CD4-positive, alpha-beta T cell treated with Interleukin-2 at 100 ng/mL for 4 hours (primary cell): ENCODE data around the gene UIMC1.

Experiments
- DNase-seq: peaks from one replicate; pipeline ENCODE4 v3.0.0-alpha.2; 2020; ENCODE audit warnings: low spot score

Gene UIMC1

DNA sequence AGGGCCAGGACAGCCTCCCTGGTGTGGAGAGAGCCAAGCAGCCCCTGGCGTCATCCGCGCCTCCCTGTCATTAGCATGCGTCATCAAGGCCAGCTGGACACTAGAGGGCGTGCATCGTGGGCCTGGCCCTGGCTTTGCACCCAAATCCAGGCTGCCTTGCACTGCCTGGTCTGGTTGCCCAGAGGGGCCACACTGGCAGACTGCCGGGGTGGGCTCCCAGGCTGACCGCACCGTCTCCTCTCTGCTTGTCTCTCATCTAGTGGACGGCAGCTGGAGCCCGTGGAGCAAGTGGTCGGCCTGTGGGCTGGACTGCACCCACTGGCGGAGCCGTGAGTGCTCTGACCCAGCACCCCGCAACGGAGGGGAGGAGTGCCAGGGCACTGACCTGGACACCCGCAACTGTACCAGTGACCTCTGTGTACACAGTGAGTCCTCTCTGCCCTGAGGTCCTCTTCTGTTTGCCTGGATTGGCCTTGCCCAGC lies 136.4 kb downstream of the UIMC1 start:
- DNase-seq, result no peak

DNA sequence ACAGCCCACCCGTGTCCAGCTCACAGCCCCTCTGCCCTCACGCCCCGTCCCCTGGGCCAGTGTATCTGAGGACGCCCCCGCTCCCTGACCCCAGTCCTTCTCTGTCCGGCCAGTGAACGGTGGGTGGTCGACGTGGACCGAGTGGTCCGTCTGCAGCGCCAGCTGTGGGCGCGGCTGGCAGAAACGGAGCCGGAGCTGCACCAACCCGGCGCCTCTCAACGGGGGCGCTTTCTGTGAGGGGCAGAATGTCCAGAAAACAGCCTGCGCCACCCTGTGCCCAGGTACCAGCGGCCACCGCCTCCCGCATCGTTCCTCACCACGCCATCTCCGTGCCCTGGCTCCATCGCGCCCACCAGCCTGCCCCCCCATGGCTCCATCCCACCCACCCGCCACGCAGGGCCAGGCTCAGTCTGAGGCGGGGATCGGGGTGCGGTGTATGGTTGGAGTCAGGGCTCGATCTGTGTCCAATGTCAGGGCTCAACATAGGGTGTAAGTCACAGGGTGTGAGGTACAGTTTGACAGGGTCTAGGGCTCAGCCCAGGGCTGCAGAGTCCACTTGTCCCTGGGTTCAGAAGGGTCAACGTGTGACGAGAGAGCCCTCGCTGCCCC lies 137.0 kb downstream of the UIMC1 start:
- DNase-seq, result no peak

DNA sequence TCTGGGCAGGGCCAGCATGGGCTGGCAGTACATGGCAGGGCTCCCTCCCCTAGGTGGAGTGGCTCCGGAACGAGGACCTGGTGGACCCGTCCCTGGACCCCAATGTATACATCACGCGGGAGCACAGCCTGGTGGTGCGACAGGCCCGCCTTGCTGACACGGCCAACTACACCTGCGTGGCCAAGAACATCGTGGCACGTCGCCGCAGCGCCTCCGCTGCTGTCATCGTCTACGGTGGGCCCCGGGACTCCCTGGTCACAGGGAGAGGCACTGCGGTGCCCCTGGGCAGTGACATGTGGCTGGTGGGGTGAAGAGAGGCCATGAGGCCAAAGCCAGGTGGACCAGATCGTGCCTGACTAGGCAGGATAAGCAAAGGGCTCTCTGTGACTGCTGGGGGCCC lies 137.8 kb downstream of the UIMC1 start:
- DNase-seq, result no peak

DNA sequence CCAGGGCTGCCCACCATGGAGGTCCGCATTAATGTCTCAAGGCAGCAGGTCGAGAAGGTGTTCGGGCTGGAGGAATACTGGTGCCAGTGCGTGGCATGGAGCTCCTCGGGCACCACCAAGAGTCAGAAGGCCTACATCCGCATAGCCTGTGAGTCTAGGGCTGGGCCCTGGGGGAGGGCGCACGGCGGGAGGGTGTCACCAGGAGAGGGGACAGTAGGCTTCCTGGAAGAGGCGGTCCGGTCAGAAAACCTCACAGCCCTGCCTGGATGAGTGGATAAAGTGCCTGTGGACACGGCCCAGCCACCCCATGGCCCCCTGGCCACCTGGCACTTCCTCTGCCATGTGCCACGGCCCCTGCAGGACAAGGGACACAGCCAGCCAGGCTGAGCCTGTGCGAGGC lies 138.5 kb downstream of the UIMC1 start:
- DNase-seq, result no peak

DNA sequence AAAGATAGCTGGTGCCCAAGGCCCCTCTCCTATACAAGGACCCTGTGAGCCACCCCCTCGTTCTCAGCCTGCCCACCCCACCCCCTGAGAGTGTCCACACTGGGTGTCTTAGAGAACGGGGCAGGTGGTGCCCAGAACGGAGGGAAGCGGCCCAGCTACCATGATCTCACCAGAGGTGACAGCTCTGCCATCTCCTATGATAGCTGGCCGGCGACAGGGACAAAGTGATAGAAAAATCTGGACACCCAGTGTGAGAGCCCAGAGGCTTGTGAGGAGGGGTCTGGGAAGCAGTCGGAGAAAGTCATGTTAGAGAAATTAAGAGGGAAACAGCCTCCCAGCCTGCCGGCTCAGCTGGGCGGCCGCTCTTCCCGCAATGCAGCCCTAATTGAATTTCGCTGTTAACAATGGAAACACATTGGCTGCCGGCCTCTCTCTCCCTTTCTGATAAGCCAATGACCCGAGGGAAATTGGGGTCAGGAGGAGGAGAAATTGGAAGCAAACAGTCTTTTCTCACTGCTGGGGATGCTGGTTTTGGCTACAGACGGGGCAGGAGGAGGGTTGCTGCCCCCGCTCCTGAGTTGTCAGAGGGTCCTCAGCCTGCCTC lies 139.8 kb downstream of the UIMC1 start:
- DNase-seq, result no peak

DNA sequence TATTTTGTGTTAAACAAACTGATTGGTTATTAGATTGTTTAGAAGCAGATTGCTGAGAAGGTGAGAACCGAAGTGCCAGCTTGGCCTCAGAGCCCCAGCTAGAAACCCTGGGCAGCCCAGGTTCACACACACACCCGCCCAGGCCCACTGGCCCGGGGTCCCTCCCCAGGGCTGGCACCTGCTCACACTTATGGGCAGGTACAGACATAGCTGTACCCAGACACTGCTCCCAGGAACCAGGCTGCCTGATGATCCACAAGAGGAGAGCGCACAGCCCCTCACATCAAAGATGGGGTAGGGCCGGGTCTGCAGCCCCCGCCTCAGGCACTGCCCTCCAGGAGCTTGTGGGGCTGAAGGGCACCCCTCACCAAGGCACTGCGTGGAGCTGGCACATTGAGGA lies 140.6 kb downstream of the UIMC1 start:
- no peak for DNase-seq

DNA sequence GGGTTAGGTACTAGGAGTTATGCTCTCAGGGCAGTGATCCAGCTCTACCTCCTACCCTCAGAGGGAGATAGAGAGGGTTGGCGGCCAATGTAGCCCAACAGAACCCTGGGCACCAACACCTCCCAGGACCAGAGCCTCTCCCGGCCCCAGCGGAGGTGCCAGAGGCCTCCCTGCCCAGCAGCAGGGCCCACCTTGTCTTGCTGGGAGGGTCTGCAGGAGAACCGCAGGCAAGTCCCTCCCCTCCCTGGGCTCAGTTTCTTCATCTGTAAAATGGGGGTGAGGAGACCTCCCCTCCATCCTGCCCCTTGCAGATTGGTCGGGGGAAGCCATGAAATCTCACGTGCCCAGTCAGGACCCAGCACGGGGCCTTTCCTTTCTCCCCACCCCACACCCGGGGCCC lies 141.8 kb downstream of the UIMC1 start:
- DNase-seq, result no peak

DNA sequence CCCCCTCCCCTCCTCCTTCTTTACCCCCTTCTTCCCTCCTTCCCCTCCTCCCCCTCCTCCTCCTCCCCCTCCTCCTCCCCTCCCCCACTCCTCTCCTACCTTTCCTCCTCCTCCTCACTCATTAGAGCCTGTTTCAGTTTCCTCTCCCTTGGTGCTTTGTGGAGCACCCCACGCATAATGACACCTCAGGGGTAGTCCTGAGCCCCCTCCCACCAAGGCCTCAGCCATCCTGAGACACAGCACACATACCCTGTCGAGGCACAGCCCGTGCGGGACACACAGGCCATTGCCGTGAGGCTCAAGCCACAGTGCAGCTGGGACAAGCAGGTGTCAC lies 142.8 kb downstream of the UIMC1 start:
- DNase-seq, result no peak

DNA sequence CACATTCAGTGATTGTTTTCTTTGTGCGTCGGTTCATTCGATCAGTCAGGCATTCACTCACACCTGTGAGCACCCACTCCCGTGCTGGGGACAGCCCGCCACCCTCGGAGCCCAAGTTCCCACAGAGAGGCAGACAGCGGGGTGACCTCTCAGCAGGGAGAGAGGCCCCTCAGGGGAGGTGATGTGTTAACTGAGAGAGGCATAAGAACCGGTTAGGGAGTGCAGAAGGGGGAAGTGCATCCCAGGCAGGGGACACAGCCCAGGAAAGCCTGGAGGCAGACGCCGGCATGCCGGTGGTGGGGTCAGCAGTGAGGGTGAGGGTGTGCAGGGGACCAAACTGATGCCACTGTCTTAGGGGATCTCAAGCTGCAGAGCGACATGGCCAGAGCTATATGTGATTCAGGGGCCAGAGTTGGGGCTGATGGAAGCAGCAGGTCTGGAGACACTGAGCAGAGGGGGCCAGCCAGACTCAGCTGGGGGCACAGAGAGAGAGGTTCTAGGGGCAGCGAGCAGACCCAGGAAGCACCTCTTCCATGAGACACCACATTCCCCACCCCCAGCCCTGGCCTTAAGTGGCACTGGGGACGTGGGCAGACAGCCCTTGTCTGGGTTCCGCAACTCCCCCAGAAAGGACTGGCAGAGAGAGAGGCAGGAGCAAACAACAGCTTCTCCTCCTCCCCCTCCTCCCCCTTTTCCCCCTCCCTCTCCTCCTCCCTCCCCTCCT lies 143.4 kb downstream of the UIMC1 start:
- no peak for DNase-seq

DNA sequence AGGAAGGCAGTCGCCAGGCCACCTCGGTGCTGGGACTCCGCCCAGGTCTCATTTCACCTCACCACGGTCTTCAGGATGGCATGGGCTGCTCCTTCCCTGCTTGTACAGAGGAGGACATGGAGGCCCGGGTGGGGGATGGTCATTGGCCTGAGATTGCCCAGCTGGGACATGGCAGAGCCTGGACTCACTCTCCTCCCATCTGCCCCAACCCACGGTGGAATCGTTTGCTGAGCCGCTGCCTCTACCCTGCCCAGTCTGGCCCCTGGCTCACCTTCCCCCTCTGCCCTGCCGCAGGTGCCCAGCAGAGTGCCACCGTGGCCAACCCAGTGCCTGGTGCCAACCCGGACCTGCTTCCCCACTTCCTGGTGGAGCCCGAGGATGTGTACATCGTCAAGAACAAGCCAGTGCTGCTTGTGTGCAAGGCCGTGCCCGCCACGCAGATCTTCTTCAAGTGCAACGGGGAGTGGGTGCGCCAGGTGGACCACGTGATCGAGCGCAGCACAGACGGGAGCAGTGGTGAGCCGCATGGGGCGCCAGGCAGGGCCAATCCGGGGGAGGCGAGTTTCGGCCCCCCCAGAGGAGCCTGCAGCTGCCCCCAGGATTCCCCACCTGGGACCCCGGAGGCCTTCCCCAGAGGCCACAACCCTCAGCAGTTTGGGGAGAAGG lies 144.1 kb downstream of the UIMC1 start:
- DNase-seq, result no peak

DNA sequence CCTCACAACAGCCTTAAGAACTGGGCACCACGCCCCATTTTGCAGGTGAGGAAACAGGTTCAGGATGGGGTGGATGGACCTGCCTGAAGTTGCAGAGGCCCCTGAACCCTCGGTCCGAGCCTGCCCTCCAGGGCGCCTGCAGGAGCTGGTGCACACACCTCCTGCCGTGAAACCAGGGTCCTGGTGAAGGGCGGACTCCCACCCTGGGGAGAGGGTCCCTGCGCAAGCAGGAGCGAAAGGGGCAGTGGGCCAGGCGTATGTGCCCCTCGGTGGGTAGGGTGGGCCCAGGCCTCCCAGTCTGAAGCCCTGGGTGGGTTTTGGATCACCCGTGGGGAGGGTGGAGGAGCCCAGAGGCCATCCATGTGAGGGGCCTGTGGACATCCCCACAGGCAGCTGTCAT lies 145.3 kb downstream of the UIMC1 start:
- DNase-seq, result no peak

DNA sequence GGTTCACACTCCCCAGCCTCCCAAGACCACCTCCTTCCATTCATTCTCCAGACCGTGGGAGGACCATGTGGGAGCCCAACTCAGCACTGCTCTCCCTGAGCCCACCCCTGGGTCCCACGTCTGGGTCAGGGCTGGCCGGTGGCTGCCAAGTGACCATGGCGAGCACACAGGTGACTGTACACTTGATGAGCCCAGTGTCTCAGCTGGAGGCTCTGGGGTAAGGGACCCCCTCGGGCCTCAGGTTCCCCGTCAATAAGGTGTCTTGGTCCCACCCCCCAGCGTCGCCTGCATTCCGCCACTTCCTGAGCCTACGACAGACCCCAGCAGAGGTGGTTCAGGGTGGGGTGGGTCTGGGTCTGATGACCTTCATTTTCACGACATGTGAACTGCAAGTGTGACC lies 146.2 kb downstream of the UIMC1 start:
- DNase-seq, result no peak

DNA sequence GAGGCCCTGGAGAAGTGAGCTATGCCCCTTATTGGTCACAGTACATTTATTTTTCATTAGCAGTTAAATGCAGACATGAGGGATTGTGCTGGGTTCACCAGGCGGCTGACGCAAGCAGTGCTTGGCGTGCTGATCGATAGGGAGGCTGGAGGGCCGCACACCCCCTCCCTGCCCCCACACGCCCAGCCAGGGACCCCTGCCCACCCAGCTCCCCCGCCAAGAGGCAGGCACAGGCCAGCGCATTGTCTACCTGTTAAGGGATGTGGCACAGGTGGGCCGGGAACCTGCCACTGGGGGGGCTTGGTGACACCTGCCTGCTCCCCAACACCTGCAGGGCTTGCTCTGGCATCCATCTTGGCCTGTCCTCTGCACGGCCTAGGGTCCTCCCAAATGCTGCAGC lies 146.7 kb downstream of the UIMC1 start:
- no peak for DNase-seq

DNA sequence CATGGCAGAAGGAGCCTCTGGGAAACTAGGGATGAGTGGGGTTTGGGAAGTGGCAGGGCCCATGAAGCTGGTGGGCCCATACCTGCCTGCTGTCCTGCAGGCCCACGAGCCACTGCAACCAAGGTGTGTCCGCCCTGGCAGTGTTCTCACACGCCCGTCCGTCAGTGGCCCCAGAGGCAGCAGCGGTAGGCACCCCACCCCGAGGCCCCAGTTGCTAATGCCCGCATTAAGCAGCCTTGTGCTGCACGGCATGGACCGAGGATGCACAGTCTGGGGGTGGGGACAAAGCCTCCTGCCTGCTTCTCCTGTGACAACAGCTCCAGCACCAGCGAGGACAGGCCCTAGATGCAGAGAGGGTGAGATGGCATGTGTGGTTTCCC lies 148.7 kb downstream of the UIMC1 start:
- DNase-seq, result no peak

DNA sequence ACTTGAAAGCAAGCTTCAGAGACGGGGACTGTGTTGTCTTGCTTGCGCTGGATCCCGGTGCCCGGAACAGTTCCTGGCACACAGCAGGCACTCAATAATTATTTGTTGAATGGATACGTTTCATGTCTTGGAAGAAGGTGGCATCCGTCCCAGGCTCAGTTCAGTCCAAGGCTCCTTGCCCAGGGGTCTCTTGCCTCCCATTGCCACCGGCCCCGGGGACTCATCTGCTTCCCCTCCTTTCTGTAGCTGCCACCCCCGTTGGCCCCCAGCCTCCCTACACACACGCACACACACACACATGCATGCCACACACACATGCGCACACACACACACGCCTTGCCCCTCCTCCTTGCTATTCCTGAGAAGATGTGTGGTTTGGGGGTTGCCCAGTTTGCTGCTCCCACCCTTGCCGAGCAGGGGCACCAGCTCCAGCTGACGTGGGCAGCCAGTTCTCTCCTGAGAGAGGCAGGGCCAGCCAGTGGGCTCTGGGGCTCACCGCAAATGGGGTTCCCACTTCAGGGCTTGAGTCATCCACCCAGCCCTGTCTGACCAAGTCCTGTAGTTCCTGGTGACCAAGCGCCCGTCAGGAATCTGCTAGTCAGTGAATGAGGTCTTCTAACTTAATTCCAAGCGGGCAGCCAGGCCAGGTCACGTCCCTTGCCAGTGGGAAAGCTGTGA lies 149.2 kb downstream of the UIMC1 start:
- DNase-seq, result no peak

DNA sequence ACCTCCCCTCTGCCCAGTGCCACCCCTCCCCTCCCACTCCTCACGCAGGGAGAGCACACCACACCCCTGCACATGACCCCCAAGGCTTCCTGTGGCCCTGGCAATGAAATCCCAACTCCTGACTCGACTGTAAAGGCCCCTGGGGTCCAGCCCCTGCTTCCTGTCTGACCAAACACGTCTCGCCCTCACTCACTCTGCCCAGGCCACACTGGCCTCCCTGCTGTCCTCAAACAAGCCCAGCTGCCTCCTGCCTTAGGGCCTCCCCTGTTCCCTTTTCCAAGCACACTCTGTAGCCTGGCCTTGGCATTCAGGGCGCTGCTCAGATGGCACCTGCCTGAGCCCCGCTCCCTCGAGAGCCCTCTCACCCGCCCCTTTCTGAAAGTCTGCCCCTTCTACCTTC lies 149.8 kb downstream of the UIMC1 start:
- DNase-seq, result no peak

DNA sequence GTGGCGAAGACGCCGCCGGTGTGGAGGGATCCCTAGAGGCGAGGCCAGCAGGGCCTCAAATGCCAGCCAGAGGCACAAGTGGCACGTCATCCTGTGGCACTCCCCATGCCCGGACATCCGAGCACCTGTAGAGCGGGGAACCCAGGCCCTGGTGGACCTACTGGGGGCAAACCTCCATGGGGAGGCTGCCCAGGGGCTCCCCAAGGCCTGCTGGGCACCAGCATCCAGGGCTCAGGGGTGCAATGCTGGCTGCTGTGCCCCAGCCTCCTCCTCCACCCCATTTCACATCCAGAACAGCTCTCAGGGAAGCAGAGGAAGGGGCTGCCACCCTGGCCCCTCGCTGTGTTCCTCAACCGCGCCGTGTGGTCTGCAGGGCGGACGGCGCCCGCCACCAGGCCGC lies 151.0 kb downstream of the UIMC1 start:
- no peak for DNase-seq
